Measurements from ENCODE around the gene ETHE1.

GRCh38 chr19:43467730-43468129, 59.3 kb downstream of the ETHE1 start:
- TF ChIP-seq, protein P1, sequence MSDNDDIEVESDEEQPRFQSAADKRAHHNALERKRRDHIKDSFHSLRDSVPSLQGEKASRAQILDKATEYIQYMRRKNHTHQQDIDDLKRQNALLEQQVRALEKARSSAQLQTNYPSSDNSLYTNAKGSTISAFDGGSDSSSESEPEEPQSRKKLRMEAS (IDR thresholded peaks at IDR 0.05), result no peak
- TF ChIP-seq, protein P2, sequence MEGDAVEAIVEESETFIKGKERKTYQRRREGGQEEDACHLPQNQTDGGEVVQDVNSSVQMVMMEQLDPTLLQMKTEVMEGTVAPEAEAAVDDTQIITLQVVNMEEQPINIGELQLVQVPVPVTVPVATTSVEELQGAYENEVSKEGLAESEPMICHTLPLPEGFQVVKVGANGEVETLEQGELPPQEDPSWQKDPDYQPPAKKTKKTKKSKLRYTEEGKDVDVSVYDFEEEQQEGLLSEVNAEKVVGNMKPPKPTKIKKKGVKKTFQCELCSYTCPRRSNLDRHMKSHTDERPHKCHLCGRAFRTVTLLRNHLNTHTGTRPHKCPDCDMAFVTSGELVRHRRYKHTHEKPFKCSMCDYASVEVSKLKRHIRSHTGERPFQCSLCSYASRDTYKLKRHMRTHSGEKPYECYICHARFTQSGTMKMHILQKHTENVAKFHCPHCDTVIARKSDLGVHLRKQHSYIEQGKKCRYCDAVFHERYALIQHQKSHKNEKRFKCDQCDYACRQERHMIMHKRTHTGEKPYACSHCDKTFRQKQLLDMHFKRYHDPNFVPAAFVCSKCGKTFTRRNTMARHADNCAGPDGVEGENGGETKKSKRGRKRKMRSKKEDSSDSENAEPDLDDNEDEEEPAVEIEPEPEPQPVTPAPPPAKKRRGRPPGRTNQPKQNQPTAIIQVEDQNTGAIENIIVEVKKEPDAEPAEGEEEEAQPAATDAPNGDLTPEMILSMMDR (IDR thresholded peaks at IDR 0.05; ENCODE audit: low read depth, low read length, missing input control), result no peak
- TF ChIP-seq, protein P3, sequence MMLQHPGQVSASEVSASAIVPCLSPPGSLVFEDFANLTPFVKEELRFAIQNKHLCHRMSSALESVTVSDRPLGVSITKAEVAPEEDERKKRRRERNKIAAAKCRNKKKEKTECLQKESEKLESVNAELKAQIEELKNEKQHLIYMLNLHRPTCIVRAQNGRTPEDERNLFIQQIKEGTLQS (IDR thresholded peaks at IDR 0.05), result no peak

All from liver (tissue), 3 donors.